ENCODE data around the gene DCXR.

The DCXR gene

GRCh38 chr17:82063424-82064415, 26.2 kb upstream of the DCXR start:
- no peaks in the 10 kb centered on the region for H3K27me3 Mint-ChIP-seq (ENCODE audit: low read depth)
- no peak overlapping the region for H3K27ac Mint-ChIP-seq
- peaks cover 1% of the 10 kb centered on the region for H3K4me1 Mint-ChIP-seq (ENCODE audit: low read depth)
- H3K4me3 Mint-ChIP-seq: peak overlapping the region; percentile 69
- no peaks in the 10 kb centered on the region for H3K9me3 Mint-ChIP-seq
- H3K36me3 Mint-ChIP-seq (ENCODE audit: low read depth): peaks cover 6% of the 10 kb centered on the region
- no peak for DNase-seq (ENCODE audit: low spot score)

GRCh38 chr17:82062984-82063368, 25.5 kb upstream of the DCXR start:
- no peak for DNase-seq (ENCODE audit: low spot score)
- H3K27me3 Mint-ChIP-seq (ENCODE audit: low read depth): no peaks in the 10 kb centered on the region
- peaks cover 1% of the 10 kb centered on the region for H3K4me1 Mint-ChIP-seq (ENCODE audit: low read depth)
- H3K27ac Mint-ChIP-seq: no peak overlapping the region
- H3K9me3 Mint-ChIP-seq: no peaks in the 10 kb centered on the region
- H3K4me3 Mint-ChIP-seq: no peak overlapping the region
- peaks cover 6% of the 10 kb centered on the region for H3K36me3 Mint-ChIP-seq (ENCODE audit: low read depth)

GRCh38 chr17:82062076-82062983, 24.8 kb upstream of the DCXR start:
- Mint-ChIP-seq H3K36me3 (ENCODE audit: low read depth) (peaks cover 11% of the 10 kb centered on the region), H3K27me3 (ENCODE audit: low read depth) (no peaks in the 10 kb centered on the region), H3K9me3 (no peaks in the 10 kb centered on the region), H3K4me3 (no peak overlapping the region), H3K27ac (no peak overlapping the region), H3K4me1 (ENCODE audit: low read depth) (peaks cover 1% of the 10 kb centered on the region)
- DNase-seq (ENCODE audit: low spot score): no peak

- Mint-ChIP-seq H3K27ac (no peak overlapping the region), H3K36me3 (ENCODE audit: low read depth) (peaks cover 11% of the 10 kb centered on the region), H3K9me3 (no peaks in the 10 kb centered on the region)
Observed at GRCh38 chr17:82061047-82061925, 23.8 kb upstream of the DCXR start.

GRCh38 chr17:82060614-82061013, 23.1 kb upstream of the DCXR start:
- DNase-seq (ENCODE audit: low spot score): no peak
- no peak overlapping the region for H3K4me3 Mint-ChIP-seq
- H3K27ac Mint-ChIP-seq: no peak overlapping the region
- H3K27me3 Mint-ChIP-seq (ENCODE audit: low read depth): no peaks in the 10 kb centered on the region
- H3K36me3 Mint-ChIP-seq (ENCODE audit: low read depth): peaks cover 15% of the 10 kb centered on the region
- peaks cover 1% of the 10 kb centered on the region for H3K4me1 Mint-ChIP-seq (ENCODE audit: low read depth)
- H3K9me3 Mint-ChIP-seq: no peaks in the 10 kb centered on the region

More at GRCh38 chr17:82061047-82061925, 23.8 kb upstream of the DCXR start:
- no peak for DNase-seq (ENCODE audit: low spot score)
- Mint-ChIP-seq H3K4me3 (no peak overlapping the region), H3K4me1 (ENCODE audit: low read depth) (peaks cover 1% of the 10 kb centered on the region), H3K27me3 (ENCODE audit: low read depth) (no peaks in the 10 kb centered on the region)

- Mint-ChIP-seq H3K9me3 (no peaks in the 10 kb centered on the region), H3K27me3 (ENCODE audit: low read depth) (no peaks in the 10 kb centered on the region), H3K36me3 (ENCODE audit: low read depth) (peaks cover 19% of the 10 kb centered on the region), H3K4me1 (ENCODE audit: low read depth) (peaks cover 1% of the 10 kb centered on the region), H3K27ac (peak overlapping the region; percentile 36), H3K4me3 (no peak overlapping the region)
- DNase-seq (ENCODE audit: low spot score): no peak
Observed at GRCh38 chr17:82060001-82060380, 22.5 kb upstream of the DCXR start.

GRCh38 chr17:82059272-82060000, 21.9 kb upstream of the DCXR start:
- H3K4me1 Mint-ChIP-seq (ENCODE audit: low read depth): peaks cover 1% of the 10 kb centered on the region
- H3K27ac Mint-ChIP-seq: no peak overlapping the region
- no peak for DNase-seq (ENCODE audit: low spot score)
- peaks cover 21% of the 10 kb centered on the region for H3K36me3 Mint-ChIP-seq (ENCODE audit: low read depth)
- no peak overlapping the region for H3K4me3 Mint-ChIP-seq
- no peaks in the 10 kb centered on the region for H3K27me3 Mint-ChIP-seq (ENCODE audit: low read depth)
- no peaks in the 10 kb centered on the region for H3K9me3 Mint-ChIP-seq

- no peak for DNase-seq (ENCODE audit: low spot score)
- Mint-ChIP-seq H3K4me1 (ENCODE audit: low read depth) (no peaks in the 10 kb centered on the region), H3K27me3 (ENCODE audit: low read depth) (no peaks in the 10 kb centered on the region), H3K9me3 (no peaks in the 10 kb centered on the region), H3K4me3 (no peak overlapping the region), H3K36me3 (ENCODE audit: low read depth) (peaks cover 21% of the 10 kb centered on the region), H3K27ac (no peak overlapping the region)
Observed at GRCh38 chr17:82058855-82059249, 21.4 kb upstream of the DCXR start.

GRCh38 chr17:82058230-82058854, 20.8 kb upstream of the DCXR start:
- no peaks in the 10 kb centered on the region for H3K9me3 Mint-ChIP-seq
- H3K27ac Mint-ChIP-seq: no peak overlapping the region
- no peak overlapping the region for H3K4me3 Mint-ChIP-seq
- DNase-seq (ENCODE audit: low spot score): no peak
- no peaks in the 10 kb centered on the region for H3K27me3 Mint-ChIP-seq (ENCODE audit: low read depth)
- peaks cover 21% of the 10 kb centered on the region for H3K36me3 Mint-ChIP-seq (ENCODE audit: low read depth)
- peaks cover 2% of the 10 kb centered on the region for H3K4me1 Mint-ChIP-seq (ENCODE audit: low read depth)

GRCh38 chr17:82056729-82057621, 19.5 kb upstream of the DCXR start:
- no peaks in the 10 kb centered on the region for H3K9me3 Mint-ChIP-seq
- peaks cover 22% of the 10 kb centered on the region for H3K36me3 Mint-ChIP-seq (ENCODE audit: low read depth)
- H3K4me1 Mint-ChIP-seq (ENCODE audit: low read depth): peaks cover 3% of the 10 kb centered on the region
- no peak overlapping the region for H3K27ac Mint-ChIP-seq
- no peak for DNase-seq (ENCODE audit: low spot score)
- H3K27me3 Mint-ChIP-seq (ENCODE audit: low read depth): no peaks in the 10 kb centered on the region
- H3K4me3 Mint-ChIP-seq: no peak overlapping the region

GRCh38 chr17:82055965-82056728, 18.6 kb upstream of the DCXR start:
- Mint-ChIP-seq H3K36me3 (ENCODE audit: low read depth) (peaks cover 22% of the 10 kb centered on the region), H3K27ac (no peak overlapping the region), H3K27me3 (ENCODE audit: low read depth) (no peaks in the 10 kb centered on the region), H3K4me1 (ENCODE audit: low read depth) (peaks cover 3% of the 10 kb centered on the region), H3K9me3 (no peaks in the 10 kb centered on the region), H3K4me3 (no peak overlapping the region)
- no peak for DNase-seq (ENCODE audit: low spot score)

All from T-helper 2 cell treated with Interferon-gamma antibody and Interleukin-4, amounts not matched to agents 5 μg/mL and 100 μg/mL, for 36 hours (primary cell).